HG03469 (cell line): ENCODE data around the gene CBLL1.

ENCODE experiments used
- ATAC-seq: cut with Tn5 transposase; IDR thresholded peaks from one replicate; pipeline ENCODE4 v1.9.1; 2021; ENCODE audit warnings: mild to moderate bottlenecking, moderate library complexity, moderate number of reproducible peaks; ENCODE audit not compliant: unreplicated experiment

The CBLL1 gene

GRCh38 chr7:107809179-107809578 is 65.2 kb downstream of the CBLL1 start:
- ATAC-seq: no peak

GRCh38 chr7:107810626-107811025 is 66.7 kb downstream of the CBLL1 start:
- ATAC-seq: no peak
